SH-SY5Y (cell line): ENCODE measurements around the gene CLDN6.

ENCODE experiments used
- GATA2 ChIP-seq: IDR thresholded peaks from 2 replicates; pipeline ENCODE4 v1.6.1; 2011; ENCODE audit warnings: mild to moderate bottlenecking, low read depth, low read length
- GATA3 ChIP-seq: IDR thresholded peaks from 2 replicates; pipeline ENCODE4 v1.6.1; 2011; ENCODE audit warnings: low read depth, mild to moderate bottlenecking, low read length, moderate library complexity

DNA sequence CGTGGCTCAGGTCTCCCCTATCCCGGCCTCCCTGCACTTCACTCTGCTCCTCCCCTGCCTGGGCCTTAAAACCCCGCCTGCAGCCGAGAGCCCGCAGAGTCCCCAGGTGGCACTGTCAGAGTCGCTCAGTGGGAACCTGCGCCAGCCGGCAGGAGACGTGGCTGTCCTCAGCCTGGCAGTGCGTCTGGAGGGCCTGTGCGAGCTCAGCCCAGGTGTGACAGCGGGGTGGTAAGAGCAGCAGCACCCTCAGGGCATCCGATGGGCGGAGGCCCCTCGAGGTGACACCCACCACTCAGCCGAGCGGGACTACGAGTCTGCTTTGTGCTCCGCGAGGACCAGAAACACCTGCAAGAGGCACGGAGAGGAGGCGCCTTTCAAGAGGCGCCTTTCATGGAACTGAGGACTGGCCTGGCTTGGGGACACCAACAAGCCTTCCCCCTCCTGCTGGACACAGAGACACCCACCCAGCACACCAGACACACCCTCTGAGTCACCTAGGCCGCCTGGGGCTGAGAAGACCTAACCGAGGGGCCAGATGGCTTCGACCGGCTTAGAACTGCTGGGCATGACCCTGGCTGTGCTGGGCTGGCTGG is 5.1 kb downstream of the CLDN6 start, which contains the start of gene CLDN9:
- TF ChIP-seq GATA3 (no peak), GATA2 (no peak)
